Heart left ventricle (tissue), 16 donors: ENCODE data around the gene GOLT1B. TPM values are rescaled to one million over a fixed set of nuclear protein-coding genes. Genes with fewer than 3 reads are reported as not detected.

Experiments
- ATAC-seq, 4 donors: fragments of 200-7000 bp; cut with Tn5 transposase; one replicate each; pipeline ENCODE4 v1.9.1; 2020 to 2022; ENCODE audit warnings: moderate library complexity in 4 of 4, mild to moderate bottlenecking in 3 of 4, moderate number of reproducible peaks in 1 of 4
- DNase-seq, 5 donors: peaks; one replicate each; pipeline ENCODE4 v3.0.0-alpha.2; 2020
- H3K27ac ChIP-seq, 12 donors: fragments of 200-600 bp; sonication (generic) in 4 of 12; one replicate each; pipeline versions ENCODE4 v1.5.0 to v1.8.0; 2016 to 2022; ENCODE audit warnings: mild to moderate bottlenecking in 2 of 12
- H3K27me3 ChIP-seq, 9 donors: fragments of 200-600 bp; sonication (generic) in 2 of 9; one replicate each; pipeline versions ENCODE4 v1.5.1 to v1.8.0; 2016 to 2022; ENCODE audit warnings: mild to moderate bottlenecking in 3 of 9
- H3K36me3 ChIP-seq, 9 donors: fragments of 200-600 bp; sonication (generic) in 2 of 9; one replicate each; pipeline versions ENCODE4 v1.5.0 to v1.8.0; 2018 to 2022; ENCODE audit warnings: mild to moderate bottlenecking in 2 of 9
- H3K4me1 ChIP-seq, 12 donors: fragments of 200-600 bp; sonication (generic) in 4 of 12; one replicate each; pipeline versions ENCODE4 v1.5.0 to v1.8.0; 2016 to 2022; ENCODE audit warnings: mild to moderate bottlenecking in 3 of 12
- H3K4me3 ChIP-seq, 12 donors: fragments of 200-600 bp; sonication (generic) in 4 of 12; one replicate each; pipeline versions ENCODE4 v1.5.0 to v1.8.0; 2017 to 2022; ENCODE audit warnings: mild to moderate bottlenecking in 9 of 12, moderate library complexity in 4 of 12
- H3K9me3 ChIP-seq, 12 donors: fragments of 200-600 bp; sonication (generic) in 4 of 12; one replicate each; pipeline versions ENCODE4 v1.5.0 to v1.8.0; 2016 to 2022; ENCODE audit warnings: mild to moderate bottlenecking in 1 of 12
- CTCF ChIP-seq, 12 donors: fragments of 200-600 bp; sonication (generic) in 4 of 12; IDR thresholded peaks; one replicate each; pipeline versions ENCODE4 v1.5.0 to v1.8.0; 2018 to 2022; ENCODE audit warnings: antibody characterized with exemption in 12 of 12, mild to moderate bottlenecking in 5 of 12
- POLR2A ChIP-seq, 2 donors: fragments of 450-650 bp; IDR thresholded peaks; one replicate each; pipeline ENCODE4 v1.6.1; 2017; ENCODE audit warnings: antibody characterized with exemption in 2 of 2, mild to moderate bottlenecking in 2 of 2, moderate library complexity in 2 of 2
- WGBS, 4 donors: extraction: QIAGEN DNeasy Blood & Tissue Kit in 2 of 4; methylation state at CpG; one replicate each; pipeline versions ENCODE4 v1.1.5 to v1.1.7; 2013 to 2018; 5-methylcytosine and 5-hydroxymethylcytosine counted together
- intact Hi-C, 10 donors: fragments of 100-400 bp; cut with DNase I; formaldehyde crosslinking; loops; one replicate each; pipeline versions ENCODE4 v1.11.1 to v1.14.2; 2022
- polyA plus RNA-seq, 2 donors: library from polyadenylated mRNA; stranded (reverse); fragments of 200-250 nt; gene quantifications; one replicate each; pipeline ENCODE4 v1.2.3, GENCODE V29; 2013
- total RNA-seq, 9 donors: library from RNA; depleted of rRNA in 2 of 9; stranded (reverse); fragments of >200 nt in 2 of 9; fragmentation: NEBNext Ultra II Directional in 3 of 9; extraction: Animal tissue kit (Norgen Biotek cat#: 25700) in 3 of 9; gene quantifications; one replicate each; pipeline versions ENCODE4 v1.1.0 to v1.2.4, GENCODE V29; 2016 to 2023
- donor health status: ischemic (EF 13 %, LVEDD 7.1; RV severe dilation, severe dysfunction).
- donor health status: healthy with polysubstance abuse.
- donor health status: DM: no; HTN: yes; CAD: no.
- donor health status: DM: no; HTN: no; CAD: no.
- donor health status: ischemic (EF 25% LVEDD 6.9; RV normal size, moderate dysfunction).
- donor health status: ischemic (EF 25% LVEDD 5.7; RV mildly dilated, moderate dysfunction).
- donor health status: healthy.
- donor health status: DM: yes; HTN: yes; CAD: no.
- donor health status: ischemic (EF 35%, LVEDD 5.7; RV mildly dilated, moderate dysfunction).
- donor health status: nonischemic (EF 11% LVEDD 7.7; RV severe dilation, severe dysfunction).
- donor health status: DM: yes; HTN: yes; CAD: no.
- donor health status: PGD.
- donor health status: ischemic (EF 29% LVEDD 5.4; RV normal size, mild dysfunction).
- donor health status: nonischemic (EF 23%, LVEDD 6.1; RV moderate dilation, normal function).

Gene GOLT1B
- total and polyA plus RNA-seq, 11 donors, result 12.9 to 43.7 (median 22.1) TPM

- no peak overlapping the region for H3K4me3 ChIP-seq
- DNase-seq, result no peak
- no peaks in the 10 kb centered on the region for H3K27me3 ChIP-seq
- H3K9me3 ChIP-seq, result no peaks in the 10 kb centered on the region
- intact Hi-C loops, result no loop called here
- no peaks in the 10 kb centered on the region for H3K36me3 ChIP-seq
- H3K4me1 ChIP-seq, result peaks cover 0 to 16% (median 8%) of the 10 kb centered on the region in 12 donors
- ATAC-seq, result no peak
- H3K27ac ChIP-seq, result no peak overlapping the region
- TF ChIP-seq CTCF (IDR thresholded peaks at IDR 0.05) (no peak), POLR2A (IDR thresholded peaks at IDR 0.05) (no peak)
- 86 to 89% (median 88%) methylated on average over 1 of the region's 1 CpG for WGBS, 4 donors
Measured at GRCh38 chr12:21547437-21547836, 45.8 kb downstream of the GOLT1B start.

- Histone ChIP-seq H3K27me3 (no peaks in the 10 kb centered on the region), H3K27ac (peak overlapping the region; percentile 14 to 81 (median 62)), H3K36me3 (no peaks in the 10 kb centered on the region), H3K4me3 (no peak overlapping the region), H3K9me3 (no peaks in the 10 kb centered on the region), H3K4me1 (peaks cover 0 to 17% (median 9%) of the 10 kb centered on the region in 12 donors)
- ATAC-seq (peak; percentile 85 to 93 (median 86)), DNase-seq (peak in 3 of 5 donors; percentile 23 to 39 (median 32))
- intact Hi-C loops, result no loop called here
- WGBS, 4 donors, result 7 to 13% (median 10%) methylated on average over 4 of the region's 4 CpGs
- no peak for TF ChIP-seq POLR2A (IDR thresholded peaks at IDR 0.05)
- no peak for TF ChIP-seq CTCF (IDR thresholded peaks at IDR 0.05)
Measured at GRCh38 chr12:21551841-21552465, 50.4 kb downstream of the GOLT1B start.

- H3K36me3 ChIP-seq, result no peaks in the 10 kb centered on the region
- peak overlapping the region in 8 of 12 donors; percentile 50 to 81 (median 67) for H3K27ac ChIP-seq
- WGBS, 4 donors, result 67 to 74% (median 68%) methylated on average over 6 of the region's 6 CpGs
Measured at GRCh38 chr12:21552635-21553328, 51.2 kb downstream of the GOLT1B start.

More at GRCh38 chr12:21552635-21553328, 51.2 kb downstream of the GOLT1B start:
- DNase-seq (no peak), ATAC-seq (no peak)
- peaks cover 0 to 17% (median 9%) of the 10 kb centered on the region in 12 donors for H3K4me1 ChIP-seq
- intact Hi-C loops, result no loop called here
- H3K9me3 ChIP-seq, result no peaks in the 10 kb centered on the region
- no peaks in the 10 kb centered on the region for H3K27me3 ChIP-seq
- no peak overlapping the region for H3K4me3 ChIP-seq
- no peak for TF ChIP-seq POLR2A (IDR thresholded peaks at IDR 0.05)
- TF ChIP-seq CTCF (IDR thresholded peaks at IDR 0.05), result no peak
